ENCODE data around the gene EEF1A2. TPM values are rescaled to one million over a fixed set of nuclear protein-coding genes. Genes with fewer than 3 reads are reported as not detected.
A peak's percentile ranks its signal among the peaks of the same experiment; 100 is the strongest.

The EEF1A2 gene
- total RNA-seq, 1 experiment from 2014 or later: 88.1 TPM

- peak; percentile 81 for DNase-seq (ENCODE audit: low spot score)
Measured at GRCh38 chr20:63536997-63537524, 38.2 kb upstream of the EEF1A2 start, which contains the start of gene PTK6. TSS of gene PTK6 (minus strand) at chr20:63537376. CDS start at chr20:63537314, 62 bp downstream.

- peak; percentile 68 for DNase-seq (ENCODE audit: low spot score)
Measured at GRCh38 chr20:63536241-63536977, 37.5 kb upstream of the EEF1A2 start.

- no peak for DNase-seq (ENCODE audit: low spot score)
Measured at GRCh38 chr20:63534831-63535651, 36.2 kb upstream of the EEF1A2 start.

GRCh38 chr20:63534427-63534830 lies 35.5 kb upstream of the EEF1A2 start:
- no peak for DNase-seq (ENCODE audit: low spot score)

GRCh38 chr20:63533871-63534393 lies 35.0 kb upstream of the EEF1A2 start:
- no peak for DNase-seq (ENCODE audit: low spot score)

- DNase-seq (ENCODE audit: low spot score): no peak
Measured at GRCh38 chr20:63533388-63533787, 34.5 kb upstream of the EEF1A2 start.

- no peak for DNase-seq (ENCODE audit: low spot score)
Measured at GRCh38 chr20:63532449-63532971, 33.6 kb upstream of the EEF1A2 start.

GRCh38 chr20:63531686-63532448 lies 33.0 kb upstream of the EEF1A2 start:
- no peak for DNase-seq (ENCODE audit: low spot score)

GRCh38 chr20:63530788-63531160 lies 31.9 kb upstream of the EEF1A2 start:
- DNase-seq (ENCODE audit: low spot score): no peak

- DNase-seq (ENCODE audit: low spot score): no peak
Measured at GRCh38 chr20:63529861-63530787, 31.2 kb upstream of the EEF1A2 start.

GRCh38 chr20:63529180-63529860 lies 30.4 kb upstream of the EEF1A2 start:
- DNase-seq (ENCODE audit: low spot score): no peak

GRCh38 chr20:63527184-63527583 lies 28.3 kb upstream of the EEF1A2 start:
- no peak for DNase-seq (ENCODE audit: low spot score)

- DNase-seq (ENCODE audit: low spot score): no peak
Measured at GRCh38 chr20:63525971-63526370, 27.1 kb upstream of the EEF1A2 start.

- no peak for DNase-seq (ENCODE audit: low spot score)
Measured at GRCh38 chr20:63525185-63525584, 26.3 kb upstream of the EEF1A2 start.

- no peak for DNase-seq (ENCODE audit: low spot score)
Measured at GRCh38 chr20:63522981-63523611, 24.2 kb upstream of the EEF1A2 start.

GRCh38 chr20:63522091-63522868 lies 23.4 kb upstream of the EEF1A2 start:
- no peak for DNase-seq (ENCODE audit: low spot score)

- no peak for DNase-seq (ENCODE audit: low spot score)
Measured at GRCh38 chr20:63521602-63522001, 22.7 kb upstream of the EEF1A2 start.

- peak; percentile 40 for DNase-seq (ENCODE audit: low spot score)
Measured at GRCh38 chr20:63520934-63521601, 22.2 kb upstream of the EEF1A2 start.

Measured in A172 (cell line).